ENCODE measurements around the gene RAB42.
"Not testable (repeated sequence)": the region's sequence is repeated elsewhere in the genome, so short reads cannot be mapped to it uniquely, and the experiment has no call there.

Gene RAB42

GRCh38 chr1:28586585-28587391, 5.3 kb upstream of the RAB42 start:
- not testable (repeated sequence) for DNase-seq

- no peak for DNase-seq
Measured at GRCh38 chr1:28592321-28593071, 431 bp downstream of the RAB42 start.

DNA sequence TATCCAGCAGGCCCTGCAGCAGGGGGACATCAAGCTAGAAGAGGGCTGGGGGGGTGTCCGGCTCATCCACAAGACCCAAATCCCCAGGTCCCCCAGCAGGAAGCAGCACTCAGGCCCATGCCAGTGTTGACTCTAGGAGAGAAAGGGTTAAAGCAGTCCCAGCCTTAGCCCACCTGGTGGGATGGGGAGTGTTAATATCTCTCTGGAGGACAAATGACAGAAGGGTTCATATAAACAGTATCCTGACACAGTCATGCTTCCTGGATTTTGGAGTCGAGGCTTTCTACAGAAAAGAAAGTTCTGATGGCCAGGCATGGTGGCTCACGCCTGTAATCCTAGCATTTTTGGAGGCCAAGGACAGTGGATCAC, 1.9 kb downstream of the RAB42 start:
- not testable (repeated sequence) for DNase-seq

- not testable (repeated sequence) for DNase-seq
Measured at GRCh38 chr1:28594686-28595411, 2.8 kb downstream of the RAB42 start.

DNA sequence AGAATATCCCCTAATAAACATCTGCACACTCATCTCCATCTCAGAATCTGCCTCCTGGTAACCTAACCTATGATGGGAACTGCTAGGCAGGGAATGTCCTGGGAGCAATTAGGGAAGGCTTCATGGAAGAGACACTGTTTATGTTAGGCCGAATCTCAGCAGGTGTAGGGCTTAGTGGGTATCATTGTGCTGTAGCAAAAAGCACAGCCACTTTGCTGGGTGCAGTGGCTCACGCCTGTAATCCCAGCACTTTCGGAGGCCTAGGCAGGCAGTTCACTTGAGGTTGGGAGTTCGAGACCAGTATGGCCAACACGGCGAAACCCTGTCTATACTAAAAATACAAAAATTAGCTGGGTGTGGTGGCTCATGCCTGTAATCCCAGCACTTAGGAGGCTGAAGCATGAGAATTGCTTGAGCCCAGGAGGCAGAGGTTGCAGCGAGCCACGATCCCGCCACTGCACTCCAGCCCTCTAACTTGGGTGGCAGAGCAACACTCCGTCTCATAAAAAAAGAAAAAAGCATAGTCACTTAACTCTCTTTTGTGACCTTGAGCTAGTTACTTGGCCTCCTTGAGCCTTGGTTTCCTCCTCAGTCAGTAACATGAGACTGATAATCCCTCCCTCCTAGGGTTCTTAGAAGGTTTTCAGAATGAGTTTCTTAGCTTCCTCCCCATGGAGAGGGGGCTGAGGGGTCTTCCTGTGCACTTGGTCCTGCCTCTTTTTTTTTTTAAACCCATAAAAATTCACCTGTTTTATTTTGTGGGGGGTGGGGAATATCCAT, 3.5 kb downstream of the RAB42 start:
- no peak for DNase-seq

GRCh38 chr1:28596276-28596675, 4.2 kb downstream of the RAB42 start:
- DNase-seq = not testable (repeated sequence)

DNA sequence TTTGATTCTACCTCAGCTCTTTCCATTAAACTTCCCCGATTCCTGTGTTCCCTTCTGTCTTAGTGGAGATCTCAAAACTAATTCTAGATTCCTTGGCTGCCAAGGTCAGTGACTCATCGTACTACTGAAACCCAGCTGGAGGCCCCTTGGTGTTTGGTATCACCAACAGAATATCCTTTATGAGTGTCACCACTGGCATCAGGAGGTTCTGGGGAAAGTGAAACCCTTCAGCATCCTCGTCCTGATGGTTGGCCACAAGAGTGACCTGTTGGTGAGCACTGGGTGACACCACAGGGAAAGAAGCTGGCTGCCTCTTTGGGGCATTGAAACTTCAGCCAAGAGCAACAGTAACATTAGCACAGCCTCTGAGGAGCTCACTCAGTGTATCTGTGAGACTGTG, 9.6 kb downstream of the RAB42 start:
- no peak for DNase-seq

DNA sequence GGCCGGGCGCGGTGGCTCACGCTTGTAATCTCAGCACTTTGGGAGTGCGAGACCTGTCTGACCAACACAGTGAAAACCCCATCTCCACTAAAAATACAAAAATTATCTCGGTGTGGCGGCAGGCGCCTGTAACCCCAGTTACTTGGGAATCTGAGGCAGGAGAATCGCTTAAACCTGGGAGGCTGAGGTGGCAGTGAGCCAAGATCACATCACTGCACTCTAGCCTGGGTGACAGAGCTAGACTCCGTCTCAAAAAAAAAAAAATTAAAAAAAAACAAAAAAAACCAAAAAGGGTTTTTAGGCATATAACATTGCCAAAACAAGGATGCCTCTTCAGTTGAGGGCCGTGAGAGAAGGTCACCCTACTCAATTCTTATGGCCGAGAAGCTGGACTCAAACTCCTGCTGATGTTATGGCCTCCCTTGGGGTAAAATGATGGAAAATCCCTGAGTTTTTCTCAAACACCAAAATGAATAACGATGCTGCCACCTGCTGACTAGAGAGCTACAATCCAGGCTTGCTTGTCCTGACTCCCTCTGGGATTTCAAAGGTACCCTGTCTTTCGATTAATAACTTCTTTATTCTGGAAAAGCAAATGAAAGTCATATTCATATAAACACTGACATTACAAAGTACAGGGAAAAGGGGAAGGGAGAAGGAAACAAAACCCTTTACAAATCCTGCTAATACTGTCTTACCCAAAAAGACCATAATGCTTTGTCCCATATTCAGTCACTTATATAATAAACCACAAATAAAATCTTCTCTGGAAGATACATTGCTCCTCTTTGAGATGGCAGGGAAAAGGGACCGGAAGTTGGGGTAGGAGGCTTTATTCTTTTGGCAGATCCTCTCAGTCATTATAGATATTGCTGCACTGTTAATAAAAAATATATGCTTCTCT, 10.7 kb downstream of the RAB42 start:
- peak; percentile 56 for DNase-seq

DNA sequence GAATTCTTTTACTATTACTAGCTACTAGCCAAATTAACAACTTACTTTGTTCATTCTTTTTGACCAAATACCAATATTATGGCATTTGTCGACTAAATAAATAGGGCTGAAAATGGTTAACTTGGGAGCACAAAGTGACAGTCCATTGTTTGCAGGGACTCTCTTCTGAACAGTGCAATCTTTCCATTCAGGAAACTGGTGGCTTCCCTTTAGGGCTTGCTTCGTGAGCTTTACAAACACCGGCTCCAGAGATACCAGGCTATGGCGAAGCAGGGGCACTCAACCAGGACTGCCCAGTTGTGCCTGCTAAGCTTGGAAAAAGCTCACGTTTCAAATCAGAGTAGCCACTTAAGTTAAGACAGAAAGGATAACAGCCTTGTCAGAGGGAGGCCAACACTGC, 12.3 kb downstream of the RAB42 start:
- DNase-seq = no peak

- DNase-seq = no peak
Measured at GRCh38 chr1:28604962-28605361, 12.9 kb downstream of the RAB42 start.

GRCh38 chr1:28606771-28607170, 14.7 kb downstream of the RAB42 start:
- no peak for DNase-seq

DNA sequence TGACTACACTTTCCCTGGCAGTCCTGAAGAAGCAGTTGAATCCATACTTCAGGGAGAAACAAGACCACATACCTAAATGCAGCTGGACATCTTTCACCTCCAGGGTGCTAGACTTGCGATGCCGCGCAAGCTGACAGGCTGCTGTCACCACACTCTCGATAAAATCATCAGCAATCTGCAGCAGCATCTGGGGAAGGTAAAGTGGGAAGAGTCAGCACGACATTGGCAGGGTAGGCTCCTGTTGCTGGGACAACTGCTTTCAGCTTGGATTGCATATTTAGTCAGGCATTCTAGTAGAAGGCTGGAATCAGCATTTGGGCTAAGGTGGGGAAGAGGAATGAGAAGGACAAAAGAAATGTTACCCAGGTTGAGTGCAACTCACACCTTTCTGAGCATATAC, 21.1 kb downstream of the RAB42 start:
- DNase-seq = no peak

DNA sequence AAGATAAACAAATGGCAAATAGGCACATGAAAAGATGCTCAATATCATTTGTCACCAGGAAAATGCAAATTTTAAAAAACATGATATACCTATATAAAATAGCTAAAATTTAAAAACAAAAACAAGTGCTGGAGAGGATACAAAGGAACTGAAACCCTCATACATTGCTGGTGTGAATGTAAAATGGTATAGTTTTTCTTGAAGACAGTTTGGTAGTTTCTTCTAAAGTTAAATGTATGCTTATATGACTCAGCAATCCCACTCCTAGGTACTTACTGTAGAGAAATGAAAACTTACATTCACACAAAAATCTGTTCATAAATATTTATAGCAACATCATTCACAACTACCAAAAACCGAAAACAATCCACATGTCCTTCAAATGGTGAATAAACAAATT, 39.6 kb downstream of the RAB42 start:
- DNase-seq = no peak

GRCh38 chr1:28632560-28632959, 40.5 kb downstream of the RAB42 start:
- DNase-seq = no peak

DNA sequence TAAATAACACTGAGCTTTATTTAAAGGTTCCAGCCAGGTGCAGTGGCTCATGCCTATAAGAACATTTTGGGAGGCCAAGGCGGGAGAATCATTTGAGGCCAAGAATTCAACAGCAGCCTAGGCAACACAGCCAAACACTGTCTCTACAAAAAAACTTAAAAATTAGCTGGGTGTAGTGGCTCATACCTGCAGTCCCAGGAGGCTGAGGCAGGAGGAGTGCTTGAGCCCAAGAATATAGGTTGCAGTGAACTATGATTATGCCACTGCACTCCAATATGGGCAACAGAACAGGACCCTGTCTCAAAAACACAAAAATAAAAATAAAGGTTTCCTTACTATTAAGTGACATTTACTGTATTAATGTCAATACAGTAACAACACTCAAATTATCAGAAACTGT, 48.7 kb downstream of the RAB42 start:
- DNase-seq = peak; percentile 38

- DNase-seq = no peak
Measured at GRCh38 chr1:28642056-28642846, 50.2 kb downstream of the RAB42 start.

DNA sequence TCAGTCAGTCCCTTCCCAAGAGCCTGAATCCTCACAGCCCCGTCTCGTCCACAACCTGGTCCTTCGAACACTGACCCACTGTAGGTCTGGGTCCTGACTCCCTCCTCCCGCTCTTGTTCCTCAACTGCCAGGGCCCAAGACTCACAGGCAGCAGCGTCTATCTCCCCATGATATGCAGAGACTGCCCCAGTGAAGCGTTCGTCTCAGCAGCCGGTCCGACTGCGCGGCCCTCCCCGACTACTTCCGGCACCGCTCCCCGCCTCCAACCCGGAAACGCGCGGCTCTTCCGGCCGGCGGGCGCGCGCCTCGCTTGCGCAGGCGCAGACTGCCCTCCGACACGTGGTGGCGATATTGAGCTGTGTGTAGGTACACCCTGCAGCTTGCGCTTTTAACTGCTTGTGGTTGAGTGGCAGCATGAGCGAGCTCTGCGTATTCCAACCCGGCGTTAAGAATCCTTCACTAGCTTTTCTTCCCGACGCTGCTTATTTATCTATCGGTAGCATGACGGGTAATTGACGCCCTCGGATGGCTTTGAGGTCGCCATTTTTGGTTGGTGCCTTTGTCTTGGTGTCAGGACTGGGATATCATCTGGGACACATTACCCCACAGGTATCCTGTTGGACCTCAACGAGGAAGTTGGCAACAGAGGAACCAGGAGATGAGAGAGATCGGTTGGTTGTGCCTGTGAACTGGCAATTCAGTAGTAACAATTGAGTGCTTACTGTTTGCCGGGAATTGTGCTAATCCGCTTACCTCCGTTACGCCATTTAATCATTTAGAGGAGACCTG, 51.0 kb downstream of the RAB42 start, which contains the start of gene TAF12:
Gene TAF12, minus strand, starts transcription at position 221 of the 789 bp plus-strand sequence. CDS start 20,986 bp downstream, outside the sequence.
- peak; percentile 94 for DNase-seq

DNA sequence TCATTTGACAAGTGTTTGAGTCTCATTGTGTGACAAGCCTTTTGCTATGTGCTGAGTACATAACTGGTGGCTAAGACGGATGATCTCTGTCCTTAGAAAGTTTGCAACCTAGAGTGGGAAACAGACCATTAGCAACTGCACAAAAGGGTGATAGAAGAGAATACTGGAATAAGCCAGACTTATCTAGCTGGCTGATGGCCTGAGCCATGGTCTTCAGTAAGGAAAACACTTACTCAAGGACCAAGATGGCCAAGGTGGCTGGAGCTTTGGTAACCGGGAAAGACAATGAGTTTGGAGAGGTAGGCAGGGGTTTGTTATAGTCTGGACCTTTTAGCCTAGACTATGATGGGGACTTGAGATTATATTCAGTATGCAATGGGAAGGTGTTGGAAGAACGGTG, 52.4 kb downstream of the RAB42 start:
- no peak for DNase-seq

Measured in CD4-positive, alpha-beta T cell treated with Interleukin-6 for 4 hours (primary cell).